GM10266 (cell line): ENCODE measurements around the gene TRPT1.

ENCODE experiments used
- DNase-seq: peaks from one replicate; pipeline ENCODE4 v3.0.0; 2012; ENCODE audit errors: extremely low spot score
- TF ChIP-seq, protein P1 (sequence below): IDR thresholded peaks from 2 replicates; pipeline ENCODE4 v1.5.1; 2012; ENCODE audit warnings: mild to moderate bottlenecking, low read depth; ENCODE audit not compliant: control insufficient read depth, insufficient read depth; ENCODE audit errors: missing control alignments

The TRPT1 gene

GRCh38 chr11:64220271-64220670, 5.7 kb downstream of the TRPT1 start:
- TF ChIP-seq, protein P1, sequence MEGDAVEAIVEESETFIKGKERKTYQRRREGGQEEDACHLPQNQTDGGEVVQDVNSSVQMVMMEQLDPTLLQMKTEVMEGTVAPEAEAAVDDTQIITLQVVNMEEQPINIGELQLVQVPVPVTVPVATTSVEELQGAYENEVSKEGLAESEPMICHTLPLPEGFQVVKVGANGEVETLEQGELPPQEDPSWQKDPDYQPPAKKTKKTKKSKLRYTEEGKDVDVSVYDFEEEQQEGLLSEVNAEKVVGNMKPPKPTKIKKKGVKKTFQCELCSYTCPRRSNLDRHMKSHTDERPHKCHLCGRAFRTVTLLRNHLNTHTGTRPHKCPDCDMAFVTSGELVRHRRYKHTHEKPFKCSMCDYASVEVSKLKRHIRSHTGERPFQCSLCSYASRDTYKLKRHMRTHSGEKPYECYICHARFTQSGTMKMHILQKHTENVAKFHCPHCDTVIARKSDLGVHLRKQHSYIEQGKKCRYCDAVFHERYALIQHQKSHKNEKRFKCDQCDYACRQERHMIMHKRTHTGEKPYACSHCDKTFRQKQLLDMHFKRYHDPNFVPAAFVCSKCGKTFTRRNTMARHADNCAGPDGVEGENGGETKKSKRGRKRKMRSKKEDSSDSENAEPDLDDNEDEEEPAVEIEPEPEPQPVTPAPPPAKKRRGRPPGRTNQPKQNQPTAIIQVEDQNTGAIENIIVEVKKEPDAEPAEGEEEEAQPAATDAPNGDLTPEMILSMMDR: no peak
- DNase-seq: no peak

GRCh38 chr11:64219755-64220154, 6.2 kb downstream of the TRPT1 start:
- TF ChIP-seq, protein P1: no peak
- DNase-seq: no peak

- DNase-seq: no peak
- TF ChIP-seq, protein P1: no peak
Measured at GRCh38 chr11:64219354-64219684, 6.7 kb downstream of the TRPT1 start.

- TF ChIP-seq, protein P1: no peak
- no peak for DNase-seq
Measured at GRCh38 chr11:64218628-64219353, 7.2 kb downstream of the TRPT1 start.

DNA sequence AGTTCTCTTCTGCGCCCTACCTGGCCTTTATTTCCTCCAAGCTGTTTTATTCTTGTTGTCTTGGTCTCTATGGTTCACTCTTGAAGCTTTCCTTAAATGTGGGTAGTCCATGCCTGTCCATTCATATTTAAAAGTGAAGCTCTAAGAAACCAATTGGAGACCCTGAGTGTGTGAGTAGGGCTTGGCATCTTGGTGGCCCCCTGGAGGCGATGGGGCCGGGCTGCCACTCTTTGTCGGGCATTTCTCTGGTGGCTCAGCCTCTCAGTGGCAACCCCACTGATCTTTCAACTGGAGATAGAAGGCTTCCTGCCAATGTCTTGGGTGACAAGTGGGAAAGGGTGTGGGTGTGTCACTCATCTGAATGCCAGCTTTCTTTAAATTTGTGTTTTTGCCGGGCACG, 9.1 kb downstream of the TRPT1 start:
- DNase-seq: no peak
- TF ChIP-seq, protein P1: no peak

DNA sequence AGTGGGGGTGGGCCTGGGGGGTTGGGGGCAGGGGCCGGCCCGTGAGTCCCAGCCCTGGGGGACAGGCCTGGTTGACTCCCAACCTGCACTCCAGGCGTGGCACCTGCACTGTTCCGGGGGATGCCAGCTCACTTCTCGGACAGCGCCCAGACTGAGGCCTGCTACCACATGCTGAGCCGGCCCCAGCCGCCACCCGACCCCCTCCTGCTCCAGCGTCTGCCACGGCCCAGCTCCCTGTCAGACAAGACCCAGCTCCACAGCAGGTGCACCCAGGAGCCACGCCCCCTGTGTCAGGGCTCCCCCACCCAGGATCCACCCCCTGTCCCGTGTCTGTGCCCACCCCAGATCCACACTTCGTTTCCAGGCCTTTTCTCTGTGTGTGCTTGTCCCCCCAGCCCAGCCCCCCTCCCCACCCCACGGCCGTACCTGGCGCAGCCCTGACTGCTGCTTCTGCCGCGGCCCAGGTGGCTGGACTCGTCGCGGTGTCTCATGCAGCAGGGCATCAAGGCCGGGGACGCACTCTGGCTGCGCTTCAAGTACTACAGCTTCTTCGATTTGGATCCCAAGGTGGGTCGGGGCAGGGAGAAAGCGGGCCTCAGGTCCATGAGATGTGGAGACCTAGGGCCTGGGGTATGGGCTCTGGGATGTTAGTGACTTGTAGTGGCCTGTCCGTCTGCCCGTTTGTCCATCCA, 14.7 kb downstream of the TRPT1 start:
- TF ChIP-seq, protein P1: no peak
- no peak for DNase-seq
